Osteoblast (primary cell): ENCODE measurements around the gene EFL1. TPM values are rescaled to one million over a fixed set of nuclear protein-coding genes. Genes with fewer than 3 reads are reported as not detected.
"Not testable (repeated sequence)": the region's sequence is repeated elsewhere in the genome, so short reads cannot be mapped to it uniquely, and the experiment has no call there.

Experiments used
- DNase-seq: peaks from one replicate; pipeline ENCODE4 v3.0.0; 2011; ENCODE audit warnings: low spot score, mixed read lengths; ENCODE audit not compliant: insufficient read length; ENCODE audit errors: missing footprints
- H2AFZ ChIP-seq: 2 replicates; pipeline ENCODE4 v1.6.0; 2011; ENCODE audit warnings: mild to moderate bottlenecking, low read length
- H3K27ac ChIP-seq: 2 replicates; pipeline ENCODE4 v1.5.1; 2011; ENCODE audit warnings: mild to moderate bottlenecking, low read depth, low read length, moderate library complexity
- H3K27me3 ChIP-seq: 2 replicates; pipeline ENCODE4 v1.6.0; 2012; ENCODE audit warnings: mild to moderate bottlenecking, control low read depth, inconsistent platforms, low read length, moderate library complexity; ENCODE audit not compliant: insufficient read depth
- H3K36me3 ChIP-seq: 2 replicates; pipeline ENCODE4 v1.5.1; 2011; ENCODE audit warnings: mild to moderate bottlenecking, low read length, control low read depth, moderate library complexity; ENCODE audit not compliant: insufficient read depth
- H3K4me1 ChIP-seq: 2 replicates; pipeline ENCODE4 v1.5.1; 2011; ENCODE audit warnings: mild to moderate bottlenecking, low read length, control low read depth, moderate library complexity; ENCODE audit not compliant: insufficient read depth
- H3K4me2 ChIP-seq: 2 replicates; pipeline ENCODE4 v1.6.0; 2011; ENCODE audit warnings: mild to moderate bottlenecking, low read length; ENCODE audit not compliant: insufficient read depth
- H3K4me3 ChIP-seq: fragments of 200-600 bp; sonication (generic); 3 replicates; pipeline ENCODE4 v1.5.1; 2012; ENCODE audit warnings: mild to moderate bottlenecking, low read length, inconsistent platforms; ENCODE audit not compliant: insufficient read depth
- H3K79me2 ChIP-seq: 2 replicates; pipeline ENCODE4 v1.6.0; 2012; ENCODE audit warnings: mild to moderate bottlenecking, low read length, control low read depth, inconsistent platforms; ENCODE audit not compliant: insufficient read depth
- H3K9me3 ChIP-seq: 2 replicates; pipeline ENCODE4 v1.5.1; 2011; ENCODE audit warnings: low read depth, low read length, control low read depth
- H4K20me1 ChIP-seq: 2 replicates; pipeline ENCODE4 v1.6.0; 2012; ENCODE audit warnings: mild to moderate bottlenecking, low read length, control low read depth; ENCODE audit not compliant: insufficient read depth
- total RNA-seq: library from RNA; depleted of rRNA; stranded (reverse); fragments of >200 nt; gene quantifications from 2 replicates; pipeline ENCODE4 v1.2.3, GENCODE V29; 2012
- TF ChIP-seq, protein P1 (sequence below): IDR thresholded peaks from 2 replicates; pipeline ENCODE4 v1.5.1; 2011; ENCODE audit warnings: mild to moderate bottlenecking, low read depth, low read length, moderate library complexity; ENCODE audit errors: extremely low read depth

Gene EFL1
- total RNA-seq, 1 donor = 32.9 TPM

DNA sequence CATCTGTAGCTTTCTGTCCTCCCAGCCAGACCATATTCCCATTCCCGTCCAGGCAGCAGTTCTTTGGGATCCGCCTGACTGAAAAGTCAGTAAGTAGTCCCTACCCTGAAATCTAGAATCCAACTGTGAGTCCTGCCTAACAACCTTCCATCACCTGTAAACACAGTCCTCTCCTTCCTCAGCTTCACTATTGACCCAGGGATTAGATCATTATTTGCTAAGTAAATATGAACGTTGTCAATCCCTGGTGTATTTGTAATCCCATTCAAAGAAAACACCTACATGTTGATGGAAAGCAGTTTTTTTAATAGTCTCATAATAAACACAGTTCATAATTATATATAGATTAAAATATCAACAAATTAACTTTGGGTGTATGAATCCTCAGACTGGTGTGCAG, 816 bp upstream of the EFL1 start:
- H3K4me1 ChIP-seq = peaks cover 23% of the 10 kb centered on the region
- TF ChIP-seq, protein P1, sequence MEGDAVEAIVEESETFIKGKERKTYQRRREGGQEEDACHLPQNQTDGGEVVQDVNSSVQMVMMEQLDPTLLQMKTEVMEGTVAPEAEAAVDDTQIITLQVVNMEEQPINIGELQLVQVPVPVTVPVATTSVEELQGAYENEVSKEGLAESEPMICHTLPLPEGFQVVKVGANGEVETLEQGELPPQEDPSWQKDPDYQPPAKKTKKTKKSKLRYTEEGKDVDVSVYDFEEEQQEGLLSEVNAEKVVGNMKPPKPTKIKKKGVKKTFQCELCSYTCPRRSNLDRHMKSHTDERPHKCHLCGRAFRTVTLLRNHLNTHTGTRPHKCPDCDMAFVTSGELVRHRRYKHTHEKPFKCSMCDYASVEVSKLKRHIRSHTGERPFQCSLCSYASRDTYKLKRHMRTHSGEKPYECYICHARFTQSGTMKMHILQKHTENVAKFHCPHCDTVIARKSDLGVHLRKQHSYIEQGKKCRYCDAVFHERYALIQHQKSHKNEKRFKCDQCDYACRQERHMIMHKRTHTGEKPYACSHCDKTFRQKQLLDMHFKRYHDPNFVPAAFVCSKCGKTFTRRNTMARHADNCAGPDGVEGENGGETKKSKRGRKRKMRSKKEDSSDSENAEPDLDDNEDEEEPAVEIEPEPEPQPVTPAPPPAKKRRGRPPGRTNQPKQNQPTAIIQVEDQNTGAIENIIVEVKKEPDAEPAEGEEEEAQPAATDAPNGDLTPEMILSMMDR = no peak
- H3K27me3 ChIP-seq = no peaks in the 10 kb centered on the region
- H3K27ac ChIP-seq = peak overlapping the region; percentile 61
- H3K9me3 ChIP-seq = no peaks in the 10 kb centered on the region
- H3K36me3 ChIP-seq = peaks cover 15% of the 10 kb centered on the region
- no peak for DNase-seq
- H3K4me3 ChIP-seq = peak overlapping the region; percentile 95
- peak overlapping the region; percentile 93 for H2AFZ ChIP-seq
- no peaks in the 10 kb centered on the region for H4K20me1 ChIP-seq
- peaks cover 29% of the 10 kb centered on the region for H3K79me2 ChIP-seq
- peak overlapping the region; percentile 93 for H3K4me2 ChIP-seq

DNA sequence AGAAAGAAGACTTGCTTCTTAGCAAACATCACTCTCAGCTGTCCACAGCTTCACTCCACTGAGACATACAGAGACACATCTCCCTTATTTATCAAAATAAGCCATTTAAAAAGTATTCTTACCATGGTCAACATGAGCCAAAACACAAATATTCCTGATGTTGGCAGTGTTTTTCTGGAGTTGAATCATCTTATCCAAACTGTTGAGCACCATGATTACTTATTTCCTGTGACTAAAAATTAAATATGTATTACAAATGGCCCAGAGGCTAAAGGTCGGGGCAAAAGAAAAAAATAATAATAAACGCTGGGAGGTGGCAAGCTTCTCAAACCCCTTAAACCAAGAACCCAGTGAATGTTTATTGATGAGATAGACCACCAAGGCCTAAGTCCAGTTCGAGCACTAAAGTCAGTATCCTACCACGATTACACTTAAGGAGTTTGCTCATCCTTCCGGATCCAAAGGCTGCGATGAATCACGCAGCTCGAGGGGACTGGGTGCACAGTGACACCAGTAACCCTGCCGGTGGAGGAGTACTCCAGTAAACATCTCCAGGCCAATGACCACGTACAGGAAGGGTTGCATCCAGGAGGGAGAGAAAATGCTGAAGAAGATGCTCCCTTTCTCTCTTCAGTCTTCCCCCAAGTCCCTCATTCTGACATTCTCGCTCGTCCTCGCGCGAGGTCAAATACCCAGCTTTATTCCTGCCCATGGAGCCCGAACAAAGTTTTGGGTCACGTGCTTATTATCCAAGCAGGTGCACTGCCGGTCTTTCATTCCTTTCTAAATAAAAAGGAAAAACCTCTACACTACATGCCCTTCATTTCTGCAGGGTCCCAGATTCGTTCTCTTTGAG, 740 bp downstream of the EFL1 start:
- DNase-seq = peak; percentile 62
- not testable (repeated sequence) for H3K27me3 ChIP-seq, H4K20me1 ChIP-seq, H3K9me3 ChIP-seq
- Histone ChIP-seq H3K36me3 (peaks cover 19% of the 10 kb centered on the region), H3K4me1 (peaks cover 23% of the 10 kb centered on the region), H3K79me2 (peaks cover 31% of the 10 kb centered on the region), H3K4me2 (peak overlapping the region; percentile 93), H3K4me3 (peak overlapping the region; percentile 95), H2AFZ (peak overlapping the region; percentile 93), H3K27ac (peak overlapping the region; percentile 91)

DNA sequence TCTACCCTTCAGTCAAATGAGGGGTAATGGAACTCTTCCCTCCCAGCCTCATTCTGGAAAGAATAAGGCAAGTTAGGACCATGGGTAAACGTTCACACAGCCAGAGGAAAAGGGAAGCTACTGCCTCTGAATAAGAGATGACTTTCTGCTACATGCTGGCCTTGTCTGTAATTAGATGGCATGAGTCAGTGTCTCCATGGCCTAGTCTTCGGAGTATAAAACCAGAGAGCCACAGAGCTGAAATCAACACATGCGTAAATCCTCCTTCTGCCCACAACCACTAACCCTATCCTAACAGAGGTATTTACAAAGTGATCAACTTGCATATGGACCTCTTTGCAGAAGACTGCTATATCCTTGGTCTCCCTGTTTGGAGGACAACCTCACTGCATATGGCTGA, 14.3 kb downstream of the EFL1 start:
- not testable (repeated sequence) for H3K27me3 ChIP-seq, H3K4me2 ChIP-seq, H3K79me2 ChIP-seq, H4K20me1 ChIP-seq, H3K9me3 ChIP-seq, H3K4me3 ChIP-seq, H3K27ac ChIP-seq, DNase-seq
- peak overlapping the region; percentile 62 for H2AFZ ChIP-seq
- H3K36me3 ChIP-seq = peaks cover 14% of the 10 kb centered on the region
- peaks cover 11% of the 10 kb centered on the region for H3K4me1 ChIP-seq

DNA sequence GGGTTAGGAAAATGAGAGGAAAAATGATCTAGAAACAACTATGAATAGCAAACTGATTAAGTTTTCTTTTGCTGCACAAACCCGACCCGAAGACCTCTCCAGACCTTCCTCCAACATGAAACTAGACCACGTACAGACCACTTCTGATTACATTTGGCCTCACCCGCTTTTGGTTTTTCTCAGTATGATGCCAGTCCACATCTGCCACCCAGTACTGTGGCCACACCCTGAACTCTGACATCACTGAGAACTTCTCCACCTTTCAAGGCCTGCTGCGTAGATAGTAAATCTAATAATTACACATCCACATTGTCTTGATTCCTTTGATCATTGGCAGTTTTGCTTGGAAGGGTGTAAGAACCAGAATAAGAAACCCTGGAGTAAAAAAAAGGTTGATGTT, 16.6 kb downstream of the EFL1 start:
- H3K9me3 ChIP-seq, H4K20me1 ChIP-seq, H3K4me3 ChIP-seq, H3K27ac ChIP-seq, DNase-seq, H3K4me2 ChIP-seq, H3K27me3 ChIP-seq, H2AFZ ChIP-seq: not testable (repeated sequence)
- Histone ChIP-seq H3K4me1 (peaks cover 15% of the 10 kb centered on the region), H3K79me2 (peaks cover 13% of the 10 kb centered on the region), H3K36me3 (peaks cover 14% of the 10 kb centered on the region)

DNA sequence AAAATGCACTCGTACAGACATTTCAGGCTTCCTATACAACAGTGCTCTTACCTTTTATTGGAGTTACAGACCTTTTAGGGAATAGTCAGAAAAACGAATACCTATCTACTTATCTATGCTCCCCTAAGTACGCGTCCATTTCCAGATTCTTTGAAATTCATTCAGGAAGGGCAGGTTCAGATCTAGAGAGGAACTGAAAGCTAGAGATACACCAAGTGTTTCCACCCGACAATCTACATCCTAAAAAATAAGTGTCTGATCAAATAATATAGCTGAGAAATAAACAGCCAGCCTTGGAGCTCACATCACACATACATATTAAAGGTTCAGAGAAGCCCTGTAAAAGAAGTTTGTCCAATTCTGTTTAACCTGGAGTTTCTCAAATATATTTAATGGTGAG, 18.9 kb downstream of the EFL1 start:
- Histone ChIP-seq H3K36me3 (peaks cover 26% of the 10 kb centered on the region), H3K79me2 (peaks cover 13% of the 10 kb centered on the region), H3K4me1 (peaks cover 13% of the 10 kb centered on the region)
- not testable (repeated sequence) for H3K4me2 ChIP-seq, H2AFZ ChIP-seq, H4K20me1 ChIP-seq, DNase-seq, H3K9me3 ChIP-seq, H3K27me3 ChIP-seq, H3K4me3 ChIP-seq, H3K27ac ChIP-seq

DNA sequence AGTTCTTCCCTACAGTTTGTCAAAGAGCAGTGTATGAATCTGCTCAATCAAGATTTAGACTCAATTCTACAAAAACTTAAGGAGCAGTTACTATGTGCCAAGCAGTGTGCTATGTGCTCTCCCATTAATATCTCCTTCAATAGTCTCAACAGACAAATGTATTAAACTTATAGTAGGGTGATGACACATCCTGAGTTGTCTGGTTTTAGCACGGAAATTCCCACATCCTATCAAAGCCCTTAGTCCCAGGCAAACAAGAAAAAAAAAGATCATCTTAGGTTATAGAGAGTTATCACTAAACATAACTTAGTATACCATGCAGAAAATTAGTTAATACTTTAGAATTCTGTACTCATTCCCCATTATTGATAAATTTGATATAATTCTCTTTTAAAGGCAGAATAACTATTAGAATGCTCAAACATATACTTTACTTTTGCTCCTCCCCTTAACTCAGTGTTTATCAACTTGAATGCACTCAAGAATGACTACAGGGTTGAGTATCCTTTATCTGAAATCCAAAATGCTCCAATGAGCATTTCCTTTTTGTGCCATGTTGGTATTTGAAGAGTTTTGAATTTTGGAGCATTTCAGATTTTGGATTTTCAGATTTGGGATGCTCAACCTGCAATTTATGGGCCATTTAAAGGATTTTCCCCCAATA, 20.6 kb downstream of the EFL1 start:
- H3K4me3 ChIP-seq, H2AFZ ChIP-seq, H3K4me1 ChIP-seq, H3K27me3 ChIP-seq, H3K4me2 ChIP-seq, H4K20me1 ChIP-seq, H3K9me3 ChIP-seq: not testable (repeated sequence)
- H3K79me2 ChIP-seq = peaks cover 13% of the 10 kb centered on the region
- H3K27ac ChIP-seq = peak overlapping the region; percentile 16
- peak; percentile 37 for DNase-seq
- peaks cover 28% of the 10 kb centered on the region for H3K36me3 ChIP-seq
